GM19035 (cell line): Measurements from ENCODE around the gene IL1R2.

Experiments
- ATAC-seq: cut with Tn5 transposase; IDR thresholded peaks from one replicate; pipeline ENCODE4 v1.9.1; 2021; ENCODE audit not compliant: unreplicated experiment

Gene IL1R2

GRCh38 chr2:101974663-101975062 is 17.1 kb upstream of the IL1R2 start:
- no peak for ATAC-seq

- ATAC-seq: no peak
These were observed 16.4 kb upstream of the IL1R2 start for GRCh38 chr2:101975171-101975870.

- no peak for ATAC-seq
These were observed 14.9 kb upstream of the IL1R2 start for GRCh38 chr2:101976891-101977290.

- no peak for ATAC-seq
These were observed 11.4 kb upstream of the IL1R2 start for GRCh38 chr2:101980368-101980767.

- no peak for ATAC-seq
These were observed 10.7 kb upstream of the IL1R2 start for GRCh38 chr2:101981066-101981465.

- ATAC-seq: no peak
These were observed 10.3 kb upstream of the IL1R2 start for GRCh38 chr2:101981504-101981903.

GRCh38 chr2:101982495-101983029 is 9.2 kb upstream of the IL1R2 start:
- no peak for ATAC-seq

GRCh38 chr2:101983486-101983885 is 8.3 kb upstream of the IL1R2 start:
- no peak for ATAC-seq

GRCh38 chr2:101983928-101984327 is 7.8 kb upstream of the IL1R2 start:
- ATAC-seq: no peak

GRCh38 chr2:101984656-101985055 is 7.1 kb upstream of the IL1R2 start:
- no peak for ATAC-seq

- ATAC-seq: no peak
These were observed 6.5 kb upstream of the IL1R2 start for GRCh38 chr2:101985101-101985792.

- no peak for ATAC-seq
These were observed 6.0 kb upstream of the IL1R2 start for GRCh38 chr2:101985793-101986164.

- ATAC-seq: no peak
These were observed 5.4 kb upstream of the IL1R2 start for GRCh38 chr2:101986376-101986775.

- ATAC-seq: no peak
These were observed 4.7 kb upstream of the IL1R2 start for GRCh38 chr2:101986804-101987740.

- no peak for ATAC-seq
These were observed 3.9 kb upstream of the IL1R2 start for GRCh38 chr2:101987832-101988231.

GRCh38 chr2:101988541-101988940 is 3.2 kb upstream of the IL1R2 start:
- ATAC-seq: no peak

GRCh38 chr2:101989740-101990460 is 1.9 kb upstream of the IL1R2 start:
- no peak for ATAC-seq

- ATAC-seq: no peak
These were observed 2.0 kb downstream of the IL1R2 start for GRCh38 chr2:101993772-101994171.

- no peak for ATAC-seq
These were observed 3.3 kb downstream of the IL1R2 start for GRCh38 chr2:101995019-101995418.

GRCh38 chr2:101995804-101996203 is 4.0 kb downstream of the IL1R2 start:
- ATAC-seq: no peak

- no peak for ATAC-seq
These were observed 6.8 kb downstream of the IL1R2 start for GRCh38 chr2:101998556-101998895.
